Measurements from ENCODE around the gene BCL7B.

DNA sequence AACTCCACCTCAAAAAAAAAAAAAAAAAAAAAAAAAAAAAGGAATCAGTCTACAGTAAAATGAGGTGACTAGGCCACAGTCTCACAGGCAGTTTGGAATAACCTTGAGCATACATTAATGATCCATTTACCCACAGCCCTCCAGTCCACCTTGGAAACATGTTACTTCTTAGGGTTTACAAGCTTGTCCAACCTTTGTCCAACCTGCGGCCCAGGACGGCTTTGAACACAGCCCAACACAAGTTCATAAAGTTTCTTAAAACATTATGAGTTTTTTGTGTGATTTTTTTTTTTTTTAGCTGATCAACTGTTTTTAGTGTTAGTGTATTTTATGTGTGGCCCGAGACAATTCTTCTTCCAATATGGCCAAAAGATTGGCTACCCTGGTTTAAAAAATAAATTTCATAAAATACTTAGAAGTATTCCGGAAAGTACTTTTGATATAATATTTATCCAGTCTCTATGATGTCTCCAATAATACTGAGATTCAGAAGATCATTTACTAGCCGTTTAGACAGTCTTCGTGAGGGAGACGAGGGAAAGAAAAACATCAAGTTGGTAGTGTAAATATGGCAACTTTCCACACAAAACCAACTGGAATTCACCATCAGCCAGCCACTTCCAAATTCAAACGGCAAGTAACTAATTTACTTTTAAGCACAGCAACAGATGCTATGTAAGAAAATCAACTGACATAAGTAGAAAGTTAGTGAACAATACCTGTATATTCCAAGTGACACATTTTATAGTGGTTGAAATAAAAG is 45.3 kb downstream of the BCL7B start:
- TF ChIP-seq CTCF (conservative IDR thresholded peaks at IDR 0.05) (no peak), ZFX (IDR thresholded peaks at IDR 0.05) (no peak)
